GM19025 (cell line): ENCODE data around the gene LYST.

Source experiments
- ATAC-seq: cut with Tn5 transposase; IDR thresholded peaks from one replicate; pipeline ENCODE4 v1.9.1; 2021; ENCODE audit warnings: mild to moderate bottlenecking, low read depth, moderate library complexity; ENCODE audit not compliant: unreplicated experiment

LYST gene

DNA sequence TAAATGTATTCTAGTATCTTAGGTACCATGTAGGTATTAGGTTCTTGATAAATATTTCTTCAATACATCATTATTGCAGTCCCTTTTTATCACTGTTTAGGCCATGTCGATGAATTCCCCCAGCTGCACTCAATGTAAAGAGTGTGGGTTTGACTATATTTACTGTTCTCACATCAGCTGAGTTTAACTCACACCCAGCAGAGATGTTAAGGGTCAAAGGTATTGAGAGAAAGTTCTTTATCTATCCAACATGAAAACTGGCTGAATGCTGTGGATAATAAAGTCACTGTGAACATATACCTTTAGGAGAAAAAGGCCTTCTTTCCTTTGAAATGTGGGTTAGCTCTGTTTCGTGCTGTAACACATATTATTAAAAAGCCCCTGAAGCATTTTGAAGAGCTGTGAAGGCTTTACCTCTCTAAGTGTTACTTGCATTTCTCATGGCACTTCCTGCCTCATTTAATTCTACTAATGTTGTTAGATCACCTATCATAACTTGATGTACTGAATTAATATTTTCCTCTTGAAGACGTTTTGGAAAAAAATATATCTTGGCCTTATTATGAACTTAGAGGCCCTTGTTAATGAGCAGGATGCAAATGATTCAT is 19.1 kb upstream of the LYST start:
- no peak for ATAC-seq

DNA sequence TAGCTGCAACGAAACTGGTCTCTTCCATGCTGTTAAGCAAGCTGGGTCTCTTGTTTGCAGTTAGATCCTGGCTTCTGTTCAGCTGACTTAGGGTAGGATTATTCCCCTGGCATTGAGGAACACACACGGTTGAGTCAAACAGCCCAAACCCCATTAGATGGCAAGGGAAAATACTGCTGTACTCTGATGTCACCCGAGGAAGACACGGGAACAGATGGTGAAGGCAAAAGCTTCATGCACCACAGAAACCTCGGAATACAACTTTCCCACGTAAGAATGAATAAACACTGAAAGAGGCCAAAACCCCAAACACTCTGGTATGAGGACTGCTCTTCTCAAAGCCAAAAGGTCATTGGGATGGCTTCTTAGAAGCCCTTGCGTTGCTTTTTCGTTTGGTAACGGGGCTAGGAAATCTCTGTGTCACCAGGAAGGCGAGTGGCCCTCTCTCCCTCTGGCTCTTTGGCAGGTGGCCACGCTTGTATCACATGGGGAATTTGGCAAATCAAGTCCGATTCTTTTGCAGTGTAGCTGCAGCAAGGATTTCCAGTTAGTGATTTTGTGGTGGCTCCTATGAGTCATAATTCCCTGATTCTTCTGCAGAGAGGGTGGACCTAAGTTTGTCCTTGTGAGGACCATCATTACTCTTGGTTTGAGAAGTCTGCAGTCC is 16.7 kb upstream of the LYST start:
- no peak for ATAC-seq

DNA sequence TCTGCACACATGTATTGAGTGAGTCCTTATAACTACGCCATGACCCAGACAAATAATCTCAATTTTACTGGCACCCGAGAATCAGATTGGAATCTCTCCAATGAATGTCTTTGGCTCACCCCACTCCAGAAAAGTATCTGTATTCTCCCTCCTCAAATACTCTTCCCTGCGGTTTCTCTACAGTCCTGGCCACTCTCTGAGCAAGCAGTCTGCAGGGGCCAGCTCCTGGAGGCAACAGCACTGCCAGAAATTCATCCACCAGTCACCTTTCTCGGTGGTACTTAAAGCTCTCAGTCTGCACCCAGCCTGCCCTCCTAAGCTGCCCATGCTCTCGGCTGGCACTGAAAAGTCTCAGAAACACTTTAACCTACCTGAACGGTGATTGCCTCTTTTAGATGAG is 16.1 kb upstream of the LYST start:
- no peak for ATAC-seq

DNA sequence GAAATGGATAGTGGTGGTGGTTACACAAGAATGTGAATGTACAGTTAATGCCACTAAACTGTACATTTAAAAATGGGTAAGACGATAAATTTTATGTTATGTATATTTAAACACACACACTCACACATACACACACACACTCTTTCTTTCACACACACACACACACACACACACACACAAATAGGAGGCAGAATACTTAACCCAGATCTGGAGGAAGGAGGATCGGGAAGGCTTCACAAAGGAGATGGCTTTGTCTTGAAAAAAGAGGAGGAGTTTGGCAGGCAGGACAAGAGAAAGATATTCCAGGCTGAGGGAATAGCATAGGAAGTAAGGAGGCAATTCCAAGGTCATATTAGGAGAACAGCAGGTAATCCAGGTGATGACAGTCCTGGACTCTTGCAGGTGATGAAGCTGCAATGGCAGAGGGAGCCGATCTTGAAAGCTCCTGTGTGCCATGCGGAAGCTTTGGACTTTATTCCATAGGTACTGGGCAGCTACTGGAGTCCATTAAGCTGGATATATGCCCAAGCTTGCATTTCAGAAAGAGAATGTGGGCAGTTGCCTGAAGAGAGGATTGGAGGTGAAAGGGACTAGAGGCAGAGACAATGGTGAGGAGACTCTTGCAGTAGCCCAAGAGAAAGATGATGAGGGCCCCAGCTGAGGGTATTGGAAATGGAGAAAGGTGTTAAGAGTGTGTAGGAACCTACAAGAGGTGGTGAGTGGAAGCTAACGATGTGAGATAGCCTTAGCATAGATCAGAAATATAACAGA is 15.4 kb upstream of the LYST start:
- no peak for ATAC-seq

DNA sequence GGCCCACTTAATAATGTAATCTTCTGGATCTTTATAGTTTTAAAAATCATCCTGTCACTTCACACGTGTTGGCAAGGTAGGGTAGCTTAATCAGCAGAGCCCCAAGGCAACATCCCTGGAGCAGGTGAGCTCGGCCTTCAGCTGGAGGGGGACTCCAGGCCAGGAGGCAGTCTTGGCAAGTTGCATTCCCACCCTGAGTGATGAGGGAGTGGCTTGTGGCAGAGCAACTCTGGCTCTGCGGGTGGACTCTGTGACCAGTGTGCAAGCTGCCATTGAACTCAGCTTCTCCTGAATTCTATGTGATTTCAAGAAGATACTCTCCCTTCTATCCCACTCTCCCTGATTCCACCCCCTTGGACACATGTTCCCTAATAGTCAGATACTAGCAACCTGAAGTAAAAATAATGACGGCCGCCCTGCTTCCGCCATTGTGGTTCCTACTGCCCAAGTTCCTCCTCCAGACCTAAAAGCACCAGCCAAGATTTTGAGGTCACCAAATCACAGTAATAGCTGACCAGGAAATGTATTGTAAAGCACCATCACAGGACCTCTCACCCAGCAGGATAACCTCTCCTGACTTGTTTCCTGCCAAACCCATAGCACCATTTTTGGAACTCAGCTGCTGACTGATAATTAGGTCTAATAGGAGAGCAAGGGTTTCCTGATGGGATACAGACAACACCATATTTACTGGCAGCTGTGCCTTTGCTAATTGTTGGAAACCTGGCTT is 11.5 kb upstream of the LYST start:
- no peak for ATAC-seq

DNA sequence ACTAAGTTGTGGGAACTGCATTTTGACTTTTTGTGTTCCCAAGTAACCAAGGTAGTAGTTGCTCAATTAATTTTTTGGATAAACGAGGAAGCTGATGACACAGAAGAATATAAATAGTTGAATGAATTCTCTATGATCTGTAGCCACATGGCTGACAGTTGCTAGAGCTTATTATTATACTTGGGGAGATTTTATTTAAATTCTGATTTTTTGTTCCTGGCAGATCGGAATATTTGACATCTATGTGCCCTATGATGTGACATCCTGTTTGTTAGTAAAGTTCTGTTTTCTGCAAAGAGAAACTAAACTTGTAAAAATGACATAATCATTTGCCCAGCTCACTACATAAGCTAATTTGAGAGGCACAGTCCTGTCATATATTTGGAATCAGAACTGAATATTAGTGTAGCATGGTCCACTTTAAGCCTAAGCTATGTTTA is 9.7 kb upstream of the LYST start:
- ATAC-seq = no peak

DNA sequence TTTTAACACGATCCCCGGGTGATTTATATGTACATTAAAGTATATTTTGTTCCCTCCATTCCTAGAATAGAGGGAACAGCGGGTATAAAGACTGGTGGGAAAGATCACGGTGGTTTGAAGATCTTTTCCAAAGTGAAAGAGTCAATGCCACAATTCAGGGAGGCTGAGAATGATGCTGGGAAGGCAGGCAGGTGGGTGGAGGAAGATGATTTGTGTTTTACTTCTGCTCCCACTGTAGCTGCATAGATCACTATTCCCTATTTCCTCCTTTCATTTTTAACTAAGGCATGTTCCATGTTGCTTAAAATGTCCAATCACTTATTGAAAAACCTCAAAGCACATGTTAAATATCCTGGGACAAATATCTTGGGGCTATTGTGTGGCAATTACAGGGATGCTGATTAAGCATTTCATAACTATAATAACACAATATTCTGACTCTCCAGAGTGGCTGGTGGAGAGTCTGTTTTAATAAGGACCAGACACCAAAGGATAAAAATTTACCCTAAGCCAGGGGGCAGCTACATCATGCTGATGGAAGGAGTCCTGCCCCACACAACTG is 8.4 kb upstream of the LYST start:
- no peak for ATAC-seq

DNA sequence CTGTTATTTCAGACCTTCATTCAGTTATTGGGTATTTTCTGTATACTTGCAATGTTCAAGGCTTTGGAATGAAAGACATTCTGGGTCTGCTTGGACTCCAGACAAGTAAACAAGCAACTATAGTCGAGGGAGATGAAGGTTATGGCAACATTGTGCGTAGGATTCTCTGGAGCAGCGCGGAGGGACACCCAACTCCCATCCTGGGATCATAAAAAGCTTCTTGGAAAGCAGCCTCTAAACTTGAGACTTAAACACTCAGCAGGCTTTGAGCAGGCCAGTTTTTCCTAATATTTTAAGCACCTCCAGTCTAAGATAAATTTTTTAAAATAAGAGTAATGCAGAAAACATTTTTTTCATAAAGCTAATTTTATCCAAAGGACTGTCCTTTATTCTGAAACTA is 7.6 kb upstream of the LYST start:
- ATAC-seq = no peak

DNA sequence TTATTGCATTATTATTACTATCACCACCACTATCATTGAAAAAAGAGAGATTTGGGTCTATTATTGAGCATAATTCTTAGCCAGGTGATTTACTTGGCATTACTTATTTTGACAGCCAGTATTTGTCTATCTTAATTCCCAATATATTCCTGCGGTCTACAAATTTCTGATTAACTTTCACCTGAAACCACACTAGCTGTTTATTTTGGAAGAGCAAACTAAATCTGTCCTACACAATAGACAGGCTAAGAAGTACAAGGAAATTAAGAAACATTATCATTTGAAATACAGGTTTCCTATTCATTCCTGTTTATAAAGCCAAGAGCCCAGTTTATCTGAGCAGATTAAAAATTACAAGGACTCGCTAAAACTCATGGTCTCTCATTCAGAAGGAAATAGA is 6.9 kb upstream of the LYST start:
- ATAC-seq = no peak

DNA sequence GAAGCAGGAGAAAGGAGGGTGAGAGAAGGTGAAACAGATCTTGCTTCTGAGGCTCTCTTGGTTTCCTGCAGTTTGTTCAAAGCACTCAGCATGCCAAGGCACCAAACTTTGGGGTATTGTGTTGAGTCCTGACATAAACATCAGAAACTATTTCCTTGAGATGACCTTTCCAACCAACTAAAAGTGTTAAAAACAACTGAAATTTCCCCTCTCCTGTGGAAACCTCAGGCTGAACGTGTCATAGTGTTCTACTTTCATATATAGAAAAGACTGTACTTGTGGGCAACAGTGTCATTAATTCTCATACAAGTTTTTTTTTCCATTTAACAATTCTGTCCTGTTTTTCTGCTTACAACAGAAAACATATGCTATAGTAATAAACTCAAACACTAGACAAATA is 6.3 kb upstream of the LYST start:
- no peak for ATAC-seq

DNA sequence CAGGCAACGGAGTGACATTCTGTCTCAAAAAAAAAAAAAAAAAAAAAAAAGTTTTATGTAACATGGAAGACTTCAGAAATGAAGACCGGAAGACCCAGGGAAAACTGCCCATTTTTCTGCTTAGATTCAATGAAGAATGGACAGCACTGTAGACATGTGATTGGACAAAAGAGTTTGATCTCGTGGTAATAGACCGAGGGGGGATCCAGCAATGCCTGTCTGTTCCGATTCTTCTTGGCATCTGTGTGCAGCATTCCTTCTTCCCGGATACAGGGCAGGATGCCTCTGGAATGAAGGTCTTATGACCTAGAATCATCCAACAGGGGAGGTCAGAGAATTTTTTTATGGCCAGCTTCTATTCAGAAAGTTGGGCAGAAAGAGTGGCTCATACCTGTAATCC is 5.6 kb upstream of the LYST start:
- no peak for ATAC-seq

DNA sequence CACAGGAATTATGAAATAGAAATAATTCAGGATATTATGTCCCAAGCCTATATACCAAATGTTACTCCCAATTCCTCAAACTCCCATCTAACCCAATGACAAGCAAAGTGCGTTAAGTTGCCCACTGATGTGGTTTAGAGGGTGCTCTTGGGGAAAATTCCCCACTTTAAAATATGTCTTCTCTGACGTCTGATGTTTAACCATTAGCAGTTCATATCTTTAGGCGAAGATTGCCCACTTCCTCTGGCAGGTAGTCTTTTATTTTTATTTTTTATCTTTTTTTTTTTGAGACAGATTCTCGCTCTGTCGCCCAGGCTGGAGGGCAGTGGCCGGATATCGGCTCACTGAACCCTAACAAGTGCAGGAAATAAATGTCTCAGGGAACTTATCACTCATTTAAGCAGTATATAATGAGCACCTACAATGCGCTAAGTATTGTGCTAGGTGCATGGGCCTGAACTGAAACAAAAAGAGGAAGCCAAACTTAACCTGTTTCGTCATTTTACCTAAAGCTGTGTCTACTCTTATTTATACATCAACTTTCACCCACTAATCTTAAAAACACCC is 1.3 kb upstream of the LYST start:
- ATAC-seq = no peak

DNA sequence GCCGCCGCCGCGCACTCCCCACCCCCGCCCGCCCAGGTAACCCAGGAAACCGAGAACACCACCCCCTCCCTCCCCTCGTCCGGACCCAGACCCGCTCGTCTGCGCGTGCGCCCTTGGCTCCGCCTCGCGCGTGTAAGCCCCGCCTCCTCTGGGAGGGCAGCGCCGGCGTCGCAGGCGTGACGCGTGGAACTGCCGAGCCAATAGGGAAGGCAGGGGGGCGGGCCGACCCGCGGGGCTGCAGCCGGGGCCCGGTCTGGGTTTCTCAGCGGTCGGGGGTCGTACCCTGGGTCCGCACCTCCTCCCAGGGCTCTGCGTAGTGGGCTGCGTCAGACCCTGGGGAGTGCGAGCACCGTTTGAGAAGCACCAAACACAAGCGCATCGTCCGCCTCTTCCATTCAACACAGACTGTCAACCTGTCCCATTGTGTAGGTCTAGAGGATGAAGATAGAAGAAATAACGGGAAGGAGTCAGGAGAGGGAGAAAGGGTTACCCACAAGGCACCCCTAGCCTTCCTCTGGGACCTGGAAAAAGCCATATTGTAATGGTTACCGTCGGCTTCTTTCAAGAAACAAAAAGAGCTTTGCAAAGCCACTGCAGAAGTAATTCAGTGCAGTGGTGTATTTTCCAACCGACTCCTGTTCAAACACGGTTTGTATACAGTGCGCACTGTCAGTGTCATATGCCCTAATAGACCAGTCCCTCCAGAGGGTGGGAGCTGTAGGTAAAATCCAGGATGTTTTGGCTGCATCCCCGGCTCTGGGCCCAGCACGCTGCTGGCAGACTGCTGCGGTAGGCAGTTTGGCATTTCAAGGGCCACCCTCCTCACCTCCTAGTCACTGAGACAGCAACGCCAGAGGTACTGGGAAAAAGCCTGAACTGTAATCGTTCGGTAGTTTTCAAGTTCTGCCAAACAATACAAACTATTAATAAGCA is 473 bp upstream of the LYST start:
- peak; percentile 71 for ATAC-seq

DNA sequence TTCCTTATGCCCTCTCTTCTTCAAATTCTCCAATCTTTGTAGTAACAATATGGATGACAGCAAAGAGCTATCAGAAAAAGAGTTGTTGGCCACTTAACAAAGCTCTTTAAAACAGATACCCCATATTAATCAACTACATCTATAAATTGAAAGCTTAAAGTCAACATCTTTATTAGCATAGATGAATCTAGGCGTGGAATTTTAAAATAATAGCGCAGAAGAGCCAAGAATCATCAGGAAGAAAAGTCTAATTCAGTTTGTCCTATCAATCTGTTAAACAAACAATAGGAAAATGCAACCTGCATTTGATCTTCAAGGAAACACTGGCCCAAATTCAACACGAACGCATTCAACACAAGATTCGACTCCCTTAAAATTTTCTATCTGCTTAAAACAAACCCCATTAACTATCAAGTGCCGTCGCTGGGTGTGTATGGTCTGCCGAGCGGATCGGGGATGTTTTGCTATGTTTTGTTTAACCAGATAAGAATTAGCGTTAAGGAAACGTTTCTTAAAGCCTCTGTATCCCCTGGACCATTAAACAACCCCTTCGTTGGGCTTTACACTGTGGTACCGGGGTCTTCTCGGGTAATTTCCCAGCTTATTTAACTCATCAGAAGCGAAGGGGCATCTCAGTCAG is 1.0 kb downstream of the LYST start:
- no peak for ATAC-seq

DNA sequence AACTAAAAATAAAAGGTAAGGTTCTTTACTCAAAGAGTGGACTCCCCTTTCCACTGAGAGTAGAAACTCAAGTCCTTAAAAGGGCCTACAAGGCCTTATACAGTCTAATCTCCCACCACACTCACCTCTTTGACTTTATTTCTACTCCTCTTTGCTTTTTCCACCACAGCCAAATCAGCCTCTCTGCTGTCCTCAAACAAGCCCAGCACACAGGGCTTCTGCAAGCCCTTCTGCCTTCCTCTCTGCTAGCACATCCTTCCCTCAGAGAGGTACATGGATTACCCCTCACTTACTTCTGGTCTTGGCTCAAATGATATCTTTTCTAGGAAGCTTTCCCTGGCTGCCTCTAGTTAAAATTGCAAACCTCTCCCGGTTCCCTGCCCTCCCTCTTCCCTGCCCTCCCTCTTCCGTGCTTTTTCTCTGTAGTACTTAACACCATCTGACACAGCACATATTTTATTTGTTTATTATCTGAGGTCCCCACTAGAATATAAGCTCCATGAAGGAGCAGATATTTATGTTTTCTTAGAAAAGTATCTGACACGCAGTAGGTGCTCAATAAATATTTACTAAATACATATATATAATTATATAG is 1.7 kb downstream of the LYST start:
- ATAC-seq = no peak

DNA sequence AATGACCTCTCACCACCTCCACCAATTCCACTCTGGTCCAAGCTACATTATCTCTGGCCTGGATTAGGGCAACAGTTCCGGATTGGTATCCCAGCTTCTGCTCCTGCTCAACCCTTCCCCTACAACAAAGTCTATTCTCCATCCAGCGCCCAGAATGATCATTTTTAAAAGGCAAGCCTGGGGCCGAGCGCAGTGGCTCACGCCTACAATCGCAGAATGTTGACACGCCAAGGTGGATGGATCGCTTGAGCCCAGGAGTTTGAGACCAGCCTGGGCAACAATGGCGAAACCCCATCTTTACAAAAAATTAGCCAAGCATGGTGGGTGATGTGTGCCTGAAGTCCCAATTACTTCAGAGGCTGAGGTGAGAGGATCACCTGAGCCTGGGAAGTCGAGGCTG is 2.2 kb downstream of the LYST start:
- ATAC-seq = no peak

DNA sequence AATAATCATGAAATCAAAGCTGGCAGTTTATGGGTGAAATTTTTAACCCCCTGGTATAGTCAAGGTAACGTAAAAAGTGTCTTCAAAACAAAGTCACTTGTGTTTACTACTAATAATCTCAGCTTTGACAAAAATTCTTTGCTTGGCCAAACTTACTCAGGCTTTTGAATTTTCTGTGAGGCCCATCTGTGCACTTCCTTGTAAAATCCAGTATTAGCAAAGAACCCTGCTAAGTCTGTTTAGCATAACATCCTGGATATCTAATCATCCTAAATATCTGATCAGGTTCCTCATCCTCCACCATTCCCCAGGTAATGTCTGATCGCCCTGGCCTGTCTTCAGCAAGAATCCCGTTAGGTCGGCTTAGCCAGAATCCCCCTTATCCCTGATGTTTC is 3.0 kb downstream of the LYST start:
- ATAC-seq = no peak

DNA sequence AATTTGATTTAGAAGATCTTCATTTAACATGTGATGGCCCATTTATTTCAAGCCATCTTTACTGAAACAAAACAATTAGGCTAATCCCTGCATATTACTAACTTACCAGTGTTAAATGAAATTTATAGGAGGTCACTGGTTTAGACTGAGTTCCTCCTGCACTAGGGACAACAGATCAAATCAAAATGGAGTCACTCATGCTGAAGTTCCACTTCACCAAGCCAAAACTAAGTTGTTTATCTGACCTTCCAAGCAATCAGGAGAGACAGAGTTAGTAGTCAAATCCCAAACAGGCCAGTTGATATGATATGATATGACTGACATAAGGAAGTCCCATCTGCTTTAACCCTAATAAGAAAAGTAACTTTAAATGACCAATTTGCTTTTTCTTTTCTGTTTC is 4.8 kb downstream of the LYST start:
- no peak for ATAC-seq

DNA sequence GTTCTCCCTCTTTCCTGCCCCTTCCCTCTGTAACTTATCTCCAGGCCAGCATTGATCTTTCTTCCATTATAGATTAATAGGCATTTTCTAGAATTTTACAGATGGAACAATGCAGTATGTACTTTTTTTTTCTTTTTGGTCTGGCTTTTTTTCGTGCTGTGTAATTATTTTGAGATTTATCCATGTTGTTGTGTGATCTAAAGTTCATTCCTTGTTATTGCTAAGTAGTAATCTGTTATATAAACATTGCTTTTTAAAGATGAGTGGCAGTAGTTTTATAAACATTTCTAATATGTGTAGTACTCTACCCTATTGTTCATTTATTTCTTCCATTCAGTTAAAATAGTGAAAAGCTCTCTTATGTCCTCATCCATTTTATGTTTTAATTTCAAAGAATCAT is 5.9 kb downstream of the LYST start:
- no peak for ATAC-seq
